T-helper 17 cell (primary cell): ENCODE measurements around the gene FAM217B. TPM values are rescaled to one million over a fixed set of nuclear protein-coding genes. Genes with fewer than 3 reads are reported as not detected.

Experiments
- ATAC-seq: fragments of 150-1000 bp; cut with Tn5 transposase; 2 replicates; pipeline ENCODE4 v1.10.0; 2021; ENCODE audit warnings: mild to moderate bottlenecking, moderate library complexity
- DNase-seq, 3 donors: peaks; one replicate each; pipeline versions ENCODE4 v3.0.0 to v3.0.0-alpha.2; 2020 to 2021
- H3K9me3 ChIP-seq: one replicate; pipeline ENCODE4 v1.7.0; 2013; ENCODE audit warnings: low read length, mild to moderate bottlenecking; ENCODE audit not compliant: control insufficient read depth, poor library complexity, severe bottlenecking
- H3K27ac Mint-ChIP-seq: one replicate; pipeline ENCODE4 v1.8.0; 2022; ENCODE audit warnings: mild to moderate bottlenecking, moderate library complexity, mixed read lengths
- H3K27me3 Mint-ChIP-seq: one replicate; pipeline ENCODE4 v1.8.0; 2022; ENCODE audit warnings: mixed read lengths
- H3K36me3 Mint-ChIP-seq: one replicate; pipeline ENCODE4 v1.8.0; 2022; ENCODE audit warnings: low read depth, mixed read lengths
- H3K4me1 Mint-ChIP-seq: one replicate; pipeline ENCODE4 v1.8.0; 2022; ENCODE audit warnings: mild to moderate bottlenecking, mixed read lengths
- H3K4me3 Mint-ChIP-seq: one replicate; pipeline ENCODE4 v1.8.0; 2022; ENCODE audit warnings: mild to moderate bottlenecking, moderate library complexity, mixed read lengths
- total RNA-seq, 4 donors: library from RNA in 2 of 4; stranded (reverse) in 2 of 4; gene quantifications; one replicate each; pipeline ENCODE4 v1.2.3 and lab custom pipeline; 2022 to 2026

Gene FAM217B
- total RNA-seq, 2 donors from 2014 or later, result 16.8 to 21.4 TPM

DNA sequence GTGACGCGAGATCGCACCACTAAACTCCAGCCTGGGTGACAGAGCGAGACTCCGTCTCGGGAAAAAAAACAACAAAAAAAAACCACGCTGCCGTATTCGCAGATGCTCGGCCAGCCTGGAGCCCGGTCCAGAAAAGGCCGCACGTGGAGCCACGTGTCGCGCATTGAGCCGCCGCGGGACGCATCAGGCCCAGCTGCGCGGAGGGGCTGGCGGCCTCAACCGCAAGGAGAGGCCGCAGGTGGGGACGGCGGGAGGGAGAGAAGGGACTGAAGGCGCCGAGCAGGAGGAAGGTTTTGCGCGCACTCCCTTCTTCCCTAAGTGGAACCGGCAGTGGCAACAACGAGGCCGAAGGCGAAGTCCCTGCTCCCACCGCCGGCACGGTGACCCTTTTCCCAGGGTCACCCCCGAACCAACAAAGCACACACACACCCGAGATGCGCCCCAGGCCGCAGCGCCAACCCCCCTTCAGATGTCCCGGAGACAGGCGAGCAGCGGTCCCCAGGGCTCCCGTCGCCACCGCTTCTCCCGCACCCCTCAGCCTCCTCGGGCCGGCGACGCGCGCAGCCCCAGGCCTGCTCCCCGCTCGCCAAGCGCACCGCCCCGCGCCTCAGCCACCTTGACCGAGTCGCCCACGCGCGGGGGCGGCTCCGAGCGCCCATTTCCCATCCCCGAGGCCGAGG, 7.4 kb upstream of the FAM217B start:
- Mint-ChIP-seq H3K4me1 (peaks cover 8% of the 10 kb centered on the region), H3K36me3 (no peaks in the 10 kb centered on the region)
- no peak for DNase-seq

DNA sequence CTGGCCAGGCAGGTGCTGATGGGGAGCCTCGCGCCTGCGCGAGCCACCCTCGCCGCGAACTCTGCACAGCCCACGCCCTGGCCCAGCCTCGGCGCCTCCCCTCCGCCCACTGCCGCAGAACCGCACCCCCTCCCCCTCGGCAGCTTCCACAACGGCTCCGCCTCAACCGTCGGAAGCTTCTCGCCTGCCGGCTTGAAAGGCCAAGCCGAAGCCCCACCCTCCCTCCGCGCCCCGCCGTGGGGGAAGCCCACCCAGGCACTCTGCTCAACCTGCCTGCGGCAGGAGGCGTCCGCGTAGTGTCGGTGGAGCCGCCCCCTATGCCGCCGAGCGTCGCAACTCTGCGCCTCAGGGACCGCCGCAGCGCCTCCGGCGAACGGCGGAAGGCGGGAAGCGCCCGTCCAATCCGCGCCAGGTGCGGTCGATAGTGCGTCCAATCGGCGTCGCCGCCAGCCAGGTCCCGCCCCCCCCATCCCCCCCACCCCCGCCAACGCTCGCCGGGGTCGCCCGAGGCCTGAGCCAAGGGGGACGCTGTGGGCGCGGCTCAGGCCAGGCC, 6.8 kb upstream of the FAM217B start, which contains the start of gene SYCP2:
SYCP2 (minus strand) TSS at position 342 of the 553 bp plus-strand sequence. CDS start 11,224 bp downstream, outside the sequence.
- H3K36me3 Mint-ChIP-seq, result no peaks in the 10 kb centered on the region
- H3K27ac Mint-ChIP-seq, result no peak within 1 kb of the TSS
- H3K4me1 Mint-ChIP-seq, result peaks cover 13% of the 10 kb centered on the region
- H3K27me3 Mint-ChIP-seq, result no peaks in the 10 kb centered on the region
- H3K4me3 Mint-ChIP-seq, result peak within 1 kb of the TSS; percentile 81
- no peaks in the 10 kb centered on the region for H3K9me3 ChIP-seq
- peak; percentile 51 to 62 (median 58) for DNase-seq
- peak; percentile 85 for ATAC-seq

More for the DNA sequence above, 7.4 kb upstream of the FAM217B start:
- no peak for ATAC-seq
- no peaks in the 10 kb centered on the region for H3K9me3 ChIP-seq
- no peak overlapping the region for H3K27ac Mint-ChIP-seq
- peak overlapping the region; percentile 81 for H3K4me3 Mint-ChIP-seq
- H3K27me3 Mint-ChIP-seq, result no peaks in the 10 kb centered on the region

DNA sequence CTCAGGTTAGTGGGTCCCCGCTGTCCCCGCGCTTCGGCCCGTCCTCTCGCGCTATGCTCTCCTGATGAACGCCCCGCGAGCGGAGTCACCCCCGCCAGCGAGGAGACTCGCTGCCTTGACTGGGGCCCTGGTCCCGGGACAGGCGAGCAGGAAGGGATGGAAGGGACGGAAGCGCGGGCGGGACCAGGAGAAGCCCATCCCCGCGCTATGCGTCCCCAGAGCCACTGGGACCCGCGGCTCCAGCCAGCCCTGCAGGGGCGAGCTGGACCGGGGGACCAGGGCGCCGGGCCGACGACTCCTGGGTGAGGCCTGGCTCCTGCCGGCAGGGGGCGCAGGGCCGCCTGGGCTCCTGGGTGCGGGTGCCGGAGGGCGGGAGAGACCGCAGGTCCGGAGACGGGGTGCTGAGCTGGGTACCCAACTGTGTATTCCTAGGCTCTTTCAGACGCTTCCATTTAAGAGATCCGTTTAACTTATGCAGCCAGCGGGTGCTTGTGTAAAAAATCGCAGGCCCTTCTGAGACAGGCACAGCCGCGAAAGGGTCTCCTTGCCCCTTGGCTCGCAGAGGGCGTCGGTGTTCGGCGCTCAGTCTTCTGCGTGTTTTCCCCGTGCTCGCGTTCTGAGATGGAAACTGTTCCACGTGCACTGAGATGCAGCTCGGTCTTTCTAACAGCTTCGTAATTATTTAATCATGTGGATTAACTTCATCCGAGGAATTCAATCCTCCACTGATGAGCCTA, 6.2 kb upstream of the FAM217B start:
- no peaks in the 10 kb centered on the region for H3K36me3 Mint-ChIP-seq
- no peak overlapping the region for H3K27ac Mint-ChIP-seq
- no peaks in the 10 kb centered on the region for H3K27me3 Mint-ChIP-seq
- peaks cover 19% of the 10 kb centered on the region for H3K4me1 Mint-ChIP-seq
- peak overlapping the region; percentile 81 for H3K4me3 Mint-ChIP-seq
- ATAC-seq (peak; percentile 80), DNase-seq (peak; percentile 68 to 81 (median 79))
- H3K9me3 ChIP-seq, result no peaks in the 10 kb centered on the region

DNA sequence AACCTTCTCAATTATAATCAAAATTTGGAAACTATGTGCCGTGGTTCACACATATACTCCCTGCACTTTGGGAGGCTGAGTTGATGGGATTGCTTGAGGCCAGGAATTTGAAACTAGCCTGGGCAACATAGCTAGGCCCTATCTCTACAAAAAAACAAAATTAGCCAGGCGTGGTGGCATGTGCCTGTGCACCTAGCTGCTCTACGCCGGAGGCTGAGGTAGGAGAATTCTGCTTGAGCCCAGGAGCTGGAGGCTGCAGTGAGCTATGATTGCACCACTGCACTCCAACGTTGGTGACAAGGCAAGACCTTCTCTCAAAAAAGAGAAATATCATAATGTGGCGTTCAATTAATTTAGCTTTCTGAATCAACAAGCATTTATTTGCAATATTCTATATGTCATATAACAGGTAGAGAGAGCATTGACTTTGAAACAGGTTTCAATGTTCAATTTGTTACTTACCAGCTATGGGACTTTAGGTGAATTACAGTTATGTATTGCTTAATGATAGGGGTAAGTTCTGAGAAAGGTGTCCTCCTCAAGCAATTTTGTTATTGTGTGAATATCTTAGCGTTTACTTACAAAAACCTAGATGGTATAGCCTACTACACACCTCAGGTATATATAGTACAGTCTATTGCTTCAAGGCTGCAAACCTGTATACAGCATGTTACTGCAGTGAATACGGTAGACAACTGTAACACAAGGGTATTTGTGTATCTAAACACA, 4.6 kb upstream of the FAM217B start:
- no peak overlapping the region for H3K4me3 Mint-ChIP-seq
- DNase-seq (no peak), ATAC-seq (no peak)
- H3K9me3 ChIP-seq, result no peaks in the 10 kb centered on the region
- no peaks in the 10 kb centered on the region for H3K36me3 Mint-ChIP-seq
- no peak overlapping the region for H3K27ac Mint-ChIP-seq
- H3K4me1 Mint-ChIP-seq, result peaks cover 24% of the 10 kb centered on the region
- H3K27me3 Mint-ChIP-seq, result no peaks in the 10 kb centered on the region

DNA sequence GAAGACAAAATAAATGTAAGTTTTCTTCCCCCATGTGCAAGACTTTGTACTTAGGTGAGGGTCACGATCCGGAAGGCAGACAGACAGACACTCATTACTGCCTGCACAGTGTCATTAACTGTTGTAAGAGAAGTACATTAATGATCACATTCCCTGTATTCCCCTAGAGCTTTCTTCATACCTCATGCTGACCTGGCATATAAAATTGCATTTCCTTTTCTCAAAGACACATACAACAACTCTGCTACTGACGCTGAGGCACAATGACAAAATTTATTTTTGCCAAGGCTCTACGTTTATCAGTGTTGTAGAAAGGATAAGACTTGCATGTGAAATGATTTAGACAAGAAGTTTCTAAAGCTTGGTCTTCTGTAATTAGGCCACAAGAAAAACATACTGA, 3.8 kb upstream of the FAM217B start:
- H3K27ac Mint-ChIP-seq, result no peak overlapping the region
- peaks cover 28% of the 10 kb centered on the region for H3K4me1 Mint-ChIP-seq
- H3K27me3 Mint-ChIP-seq, result no peaks in the 10 kb centered on the region
- DNase-seq (no peak), ATAC-seq (no peak)
- no peaks in the 10 kb centered on the region for H3K36me3 Mint-ChIP-seq
- no peak overlapping the region for H3K4me3 Mint-ChIP-seq
- H3K9me3 ChIP-seq, result no peaks in the 10 kb centered on the region

DNA sequence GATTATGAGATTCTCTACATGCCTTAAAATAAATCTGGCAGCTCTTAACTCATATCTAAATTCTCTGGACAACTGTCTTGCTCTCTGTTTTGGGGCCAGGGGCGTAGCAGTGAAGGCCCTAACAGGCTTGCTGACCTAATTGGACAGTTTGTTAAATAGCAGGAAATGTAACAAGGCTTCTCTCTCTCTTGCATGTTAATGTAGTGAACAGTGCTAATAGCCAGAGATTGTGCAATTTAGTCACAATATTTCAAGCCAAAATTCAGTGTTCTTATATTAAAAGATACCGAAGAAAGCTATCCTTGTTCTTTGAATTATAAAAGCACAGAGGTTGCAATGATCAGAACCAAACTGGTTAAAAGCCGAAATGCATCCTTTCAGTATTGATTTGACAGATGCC, 3.0 kb upstream of the FAM217B start:
- no peaks in the 10 kb centered on the region for H3K36me3 Mint-ChIP-seq
- H3K9me3 ChIP-seq, result no peaks in the 10 kb centered on the region
- no peak for DNase-seq
- ATAC-seq, result no peak
- no peaks in the 10 kb centered on the region for H3K27me3 Mint-ChIP-seq
- H3K27ac Mint-ChIP-seq, result no peak overlapping the region
- H3K4me1 Mint-ChIP-seq, result peaks cover 31% of the 10 kb centered on the region
- no peak overlapping the region for H3K4me3 Mint-ChIP-seq

DNA sequence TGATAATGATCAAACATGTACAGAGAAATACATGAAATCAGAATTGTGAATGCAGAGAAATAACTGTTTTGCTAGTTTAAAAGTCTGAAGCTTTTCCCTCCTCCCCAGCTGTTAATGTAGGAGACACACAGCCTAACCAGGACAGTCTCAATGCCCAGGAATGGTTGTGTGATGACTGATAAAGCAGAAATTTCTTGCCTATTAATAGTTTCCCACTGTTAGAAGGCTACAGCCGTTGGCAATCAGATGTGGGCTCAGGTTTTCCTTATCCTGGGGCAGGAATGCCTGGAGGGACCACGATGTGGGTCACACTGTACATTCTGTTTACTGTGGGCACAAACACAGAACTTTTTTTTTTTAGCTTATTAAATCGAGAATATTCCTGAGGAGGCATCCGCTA, 2.0 kb upstream of the FAM217B start:
- Mint-ChIP-seq H3K27me3 (no peaks in the 10 kb centered on the region), H3K27ac (peak overlapping the region; percentile 83), H3K36me3 (no peaks in the 10 kb centered on the region), H3K4me3 (peak overlapping the region; percentile 83), H3K4me1 (peaks cover 31% of the 10 kb centered on the region)
- no peaks in the 10 kb centered on the region for H3K9me3 ChIP-seq
- ATAC-seq (no peak), DNase-seq (no peak)

DNA sequence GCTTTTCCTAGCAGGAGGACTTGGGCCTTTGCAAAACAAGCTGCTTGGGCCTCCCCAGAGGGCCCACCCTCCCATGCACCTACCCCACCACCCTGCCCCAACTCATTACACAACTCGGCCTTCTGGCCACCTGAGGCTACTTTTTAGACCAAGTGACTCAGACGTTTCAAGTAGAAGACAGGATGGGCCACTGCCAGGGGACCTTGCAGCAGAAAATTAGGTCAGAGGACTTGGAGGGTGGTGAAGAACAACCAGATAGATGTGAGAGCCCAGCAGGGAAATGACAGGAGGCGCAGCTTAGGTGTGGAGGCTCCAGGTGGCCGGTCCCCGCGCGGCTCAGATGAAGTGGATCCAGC, 1.5 kb upstream of the FAM217B start:
- H3K27me3 Mint-ChIP-seq, result no peaks in the 10 kb centered on the region
- no peak for DNase-seq
- H3K27ac Mint-ChIP-seq, result peak overlapping the region; percentile 83
- H3K9me3 ChIP-seq, result no peaks in the 10 kb centered on the region
- no peaks in the 10 kb centered on the region for H3K36me3 Mint-ChIP-seq
- H3K4me1 Mint-ChIP-seq, result peaks cover 31% of the 10 kb centered on the region
- no peak for ATAC-seq
- peak overlapping the region; percentile 83 for H3K4me3 Mint-ChIP-seq

DNA sequence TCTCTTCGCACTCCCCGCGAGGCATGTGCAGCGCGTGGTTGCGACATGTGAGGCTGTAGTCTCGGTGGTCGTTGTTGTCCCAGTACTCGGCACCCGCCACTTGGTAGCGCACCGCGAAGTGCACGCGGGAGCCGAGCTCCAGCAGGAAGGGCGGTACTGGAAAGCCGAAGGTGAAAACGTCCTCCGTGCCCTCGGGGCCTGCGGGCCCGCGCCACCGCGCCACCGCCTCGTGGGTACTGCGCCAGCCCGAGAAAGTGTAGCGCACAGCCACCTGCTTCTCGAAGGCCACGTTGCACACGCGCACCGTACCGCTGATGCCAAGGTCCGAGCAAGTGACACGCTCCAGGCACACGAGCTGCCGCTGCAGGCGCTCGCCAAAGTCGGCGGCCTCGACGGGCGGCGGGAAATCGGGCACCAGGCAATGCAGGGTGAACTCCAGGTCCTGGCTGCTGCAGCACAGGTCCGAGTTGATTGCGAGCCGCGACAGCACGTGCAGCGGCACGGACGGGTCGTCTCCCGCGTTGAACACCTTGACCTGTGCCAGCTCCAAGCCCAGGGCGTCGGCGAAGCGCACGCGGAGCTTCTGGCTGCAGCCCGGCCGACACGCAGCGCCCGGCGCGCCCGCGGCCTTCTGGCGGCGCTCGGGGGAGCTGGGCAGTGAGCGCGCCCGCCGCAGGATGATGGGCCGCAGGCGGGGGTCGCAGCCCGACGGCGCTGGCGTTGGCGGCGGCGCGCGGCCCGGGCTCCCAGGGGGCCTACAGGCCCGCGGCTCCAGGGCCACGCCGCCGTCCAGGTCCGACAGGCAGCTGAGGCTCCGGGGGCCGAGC, 924 bp upstream of the FAM217B start:
- DNase-seq (no peak), ATAC-seq (no peak)
- H3K9me3 ChIP-seq, result no peaks in the 10 kb centered on the region
- peaks cover 31% of the 10 kb centered on the region for H3K4me1 Mint-ChIP-seq
- H3K4me3 Mint-ChIP-seq, result peak overlapping the region; percentile 96
- no peaks in the 10 kb centered on the region for H3K27me3 Mint-ChIP-seq
- no peaks in the 10 kb centered on the region for H3K36me3 Mint-ChIP-seq
- H3K27ac Mint-ChIP-seq, result peak overlapping the region; percentile 83

DNA sequence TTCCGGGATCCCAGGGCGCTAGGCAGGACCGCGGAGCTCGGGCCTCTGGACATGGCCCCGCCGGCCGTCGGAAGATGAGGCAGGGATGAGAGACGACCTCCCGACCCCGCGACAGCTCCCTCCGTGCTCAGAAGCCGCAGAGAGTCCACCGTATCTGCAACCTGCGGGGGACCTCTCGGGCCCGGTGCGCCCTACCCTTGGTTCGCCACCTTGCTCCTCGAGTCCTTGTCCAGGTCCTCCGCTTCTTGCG, 385 bp upstream of the FAM217B start:
- H3K27me3 Mint-ChIP-seq, result no peaks in the 10 kb centered on the region
- peak overlapping the region; percentile 96 for H3K4me3 Mint-ChIP-seq
- ATAC-seq, result peak; percentile 3
- H3K27ac Mint-ChIP-seq, result peak overlapping the region; percentile 97
- H3K4me1 Mint-ChIP-seq, result peaks cover 31% of the 10 kb centered on the region
- H3K9me3 ChIP-seq, result no peaks in the 10 kb centered on the region
- DNase-seq, result no peak
- no peaks in the 10 kb centered on the region for H3K36me3 Mint-ChIP-seq

DNA sequence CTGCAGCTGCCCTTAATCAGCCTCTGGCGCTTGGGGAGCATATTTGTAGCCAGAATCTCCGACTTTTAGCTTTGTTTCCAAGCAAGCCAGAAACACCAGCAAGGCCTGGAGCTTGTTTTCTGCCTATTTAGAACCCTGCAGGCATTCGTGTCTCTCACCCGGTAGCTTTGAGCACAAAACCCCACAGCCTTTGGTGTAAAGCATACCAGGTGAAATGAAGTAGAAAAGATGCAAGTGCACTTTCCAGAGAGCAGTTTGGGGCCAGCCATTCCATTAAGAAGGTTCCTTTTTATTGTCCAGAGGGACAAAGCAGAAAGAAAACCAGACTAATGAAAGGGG, 736 bp downstream of the FAM217B start:
- DNase-seq (no peak), ATAC-seq (no peak)
- peak overlapping the region; percentile 96 for H3K4me3 Mint-ChIP-seq
- no peaks in the 10 kb centered on the region for H3K36me3 Mint-ChIP-seq
- H3K27me3 Mint-ChIP-seq, result no peaks in the 10 kb centered on the region
- H3K9me3 ChIP-seq, result no peaks in the 10 kb centered on the region
- H3K27ac Mint-ChIP-seq, result peak overlapping the region; percentile 97
- H3K4me1 Mint-ChIP-seq, result peaks cover 30% of the 10 kb centered on the region

DNA sequence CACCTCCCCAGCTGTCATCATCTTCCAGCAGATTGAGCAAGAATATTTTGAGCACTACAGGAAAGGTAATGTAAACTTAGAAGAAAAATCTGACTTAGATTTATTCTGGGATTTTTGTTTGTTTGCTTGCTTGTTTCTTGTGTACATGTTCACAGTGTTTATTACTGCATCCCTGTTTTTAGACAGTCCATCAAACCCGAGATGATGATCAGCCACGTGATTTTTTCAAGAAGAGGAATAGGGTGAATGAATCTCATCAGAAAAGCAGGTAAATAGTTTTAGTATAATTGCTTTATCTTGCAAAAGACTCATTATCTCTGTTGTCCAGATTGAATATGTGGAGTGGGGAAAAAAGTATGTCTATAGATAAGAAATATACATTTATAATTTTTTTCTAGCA, 2.1 kb downstream of the FAM217B start:
- Mint-ChIP-seq H3K4me1 (peaks cover 24% of the 10 kb centered on the region), H3K4me3 (no peak overlapping the region), H3K36me3 (no peaks in the 10 kb centered on the region), H3K27ac (peak overlapping the region; percentile 97), H3K27me3 (no peaks in the 10 kb centered on the region)
- ATAC-seq (no peak), DNase-seq (no peak)
- no peaks in the 10 kb centered on the region for H3K9me3 ChIP-seq

DNA sequence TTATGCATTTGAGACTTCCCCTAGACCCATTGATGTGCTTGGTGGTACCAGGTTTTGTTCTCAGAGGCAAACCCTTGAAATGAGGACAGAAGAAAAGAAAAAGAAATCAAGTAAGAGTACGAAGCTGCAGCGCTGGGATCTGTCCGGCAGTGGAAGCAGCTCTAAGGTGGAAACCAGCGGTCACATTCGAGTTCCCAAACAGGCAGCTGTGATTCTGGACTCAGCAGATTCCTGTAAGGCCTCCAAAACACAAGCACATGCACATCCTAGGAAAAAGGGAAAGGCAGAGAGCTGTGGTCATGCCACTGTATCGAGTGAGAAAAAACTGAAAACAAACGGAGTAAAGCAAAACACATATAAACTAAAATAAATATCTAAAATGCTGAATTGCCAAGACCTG, 4.5 kb downstream of the FAM217B start:
- H3K27ac Mint-ChIP-seq, result peak overlapping the region; percentile 39
- peaks cover 20% of the 10 kb centered on the region for H3K4me1 Mint-ChIP-seq
- no peak for ATAC-seq
- DNase-seq, result no peak
- H3K27me3 Mint-ChIP-seq, result no peaks in the 10 kb centered on the region
- H3K36me3 Mint-ChIP-seq, result no peaks in the 10 kb centered on the region
- no peak overlapping the region for H3K4me3 Mint-ChIP-seq
- H3K9me3 ChIP-seq, result no peaks in the 10 kb centered on the region
